Psoas muscle (tissue), 8 donors: ENCODE measurements around the gene IRX5. TPM values are rescaled to one million over a fixed set of nuclear protein-coding genes. Genes with fewer than 3 reads are reported as not detected.
A peak's percentile ranks its signal among the peaks of the same experiment; 100 is the strongest.

ENCODE experiments used
- ATAC-seq, 4 donors: fragments of 200-7000 bp; cut with Tn5 transposase; one replicate each; pipeline ENCODE4 v1.9.1; 2020; ENCODE audit warnings: moderate library complexity in 3 of 4, mild to moderate bottlenecking in 2 of 4
- DNase-seq, 2 donors: peaks; one replicate each; pipeline ENCODE4 v3.0.0-alpha.2; 2020
- H3K27ac ChIP-seq: fragments of 200-600 bp; one replicate; pipeline ENCODE4 v1.8.0; 2022
- H3K27me3 ChIP-seq, 3 donors: fragments of 200-600 bp in 1 of 3; one replicate each; pipeline versions ENCODE4 v1.6.1 to v1.8.0; 2013 to 2022; ENCODE audit warnings: low read length in 2 of 3, mild to moderate bottlenecking in 2 of 3, moderate library complexity in 1 of 3; ENCODE audit not compliant: insufficient read depth in 3 of 3
- H3K36me3 ChIP-seq, 2 donors: fragments of 200-600 bp in 1 of 2; one replicate each; pipeline versions ENCODE4 v1.6.1 to v1.8.0; 2013 to 2022; ENCODE audit warnings: low read depth in 1 of 2, mild to moderate bottlenecking in 1 of 2, moderate library complexity in 1 of 2; ENCODE audit not compliant: insufficient read depth in 1 of 2
- H3K4me1 ChIP-seq: fragments of 200-600 bp; one replicate; pipeline ENCODE4 v1.8.0; 2022
- H3K4me3 ChIP-seq: fragments of 200-600 bp; one replicate; pipeline ENCODE4 v1.8.0; 2022; ENCODE audit warnings: mild to moderate bottlenecking
- H3K9me3 ChIP-seq: fragments of 200-600 bp; one replicate; pipeline ENCODE4 v1.8.0; 2022
- CTCF ChIP-seq: fragments of 200-600 bp; IDR thresholded peaks from one replicate; pipeline ENCODE4 v1.8.0; 2022; ENCODE audit warnings: antibody characterized with exemption
- WGBS, 3 donors: extraction: QIAGEN DNeasy Blood & Tissue Kit; methylation state at CpG; one replicate each; pipeline versions ENCODE4 v1.1.6 to v1.1.7; 2013; 5-methylcytosine and 5-hydroxymethylcytosine counted together
- intact Hi-C, 2 donors: fragments of 100-400 bp; cut with DNase I; formaldehyde crosslinking; loops; one replicate each; pipeline versions ENCODE4 v1.11.0 to v1.14.2; 2022
- polyA plus RNA-seq, 3 donors: library from polyadenylated mRNA; stranded (reverse); fragments of 200-250 nt; gene quantifications; one replicate each; pipeline ENCODE4 v1.2.3, GENCODE V29; 2013
- total RNA-seq, 4 donors: library from RNA; stranded (reverse); fragmentation: NEBNext Ultra II Directional in 2 of 4; extraction: Animal tissue kit (Norgen Biotek cat#: 25700) in 2 of 4; gene quantifications; one replicate each; pipeline versions ENCODE4 v1.2.1 to v1.2.4, GENCODE V29; 2021 to 2023
- donor health status: healthy with polysubstance abuse.
- donor health status: DM: no; HTN: no; CAD: no; lungs with moderate emphysema.
- donor health status: Bipolar disorder and iron deficiency.
- donor health status: healthy.
- donor health status: DM: yes; HTN: yes; CAD: no.
- donor health status: DM: no; HTN: no; CAD: no.
- donor health status: DM: no; HTN: no; CAD: no.
- donor health status: DM: yes; HTN: yes; CAD: no.

The IRX5 gene
- total and polyA plus RNA-seq, 7 donors: 0.56 to 13.0 (median 5.9) TPM

GRCh38 chr16:54903047-54903446 lies 27.6 kb upstream of the IRX5 start:
- intact Hi-C loops: no loop called here
- Histone ChIP-seq H3K4me1 (no peaks in the 10 kb centered on the region), H3K4me3 (no peak overlapping the region), H3K27me3 (no peaks in the 10 kb centered on the region), H3K9me3 (no peaks in the 10 kb centered on the region), H3K27ac (no peak overlapping the region), H3K36me3 (no peaks in the 10 kb centered on the region)
- DNase-seq (no peak), ATAC-seq (no peak)
- TF ChIP-seq CTCF: no peak
- 94 to 98% (median 98%) methylated on average over 2 of the region's 2 CpGs for WGBS, 3 donors

- DNase-seq: no peak
- H3K27me3 ChIP-seq: no peaks in the 10 kb centered on the region
- ATAC-seq: no peak
- intact Hi-C loops: no loop called here
- no peak for TF ChIP-seq CTCF
- no peak overlapping the region for H3K4me3 ChIP-seq
- H3K9me3 ChIP-seq: no peaks in the 10 kb centered on the region
- no peaks in the 10 kb centered on the region for H3K36me3 ChIP-seq
- H3K27ac ChIP-seq: no peak overlapping the region
- H3K4me1 ChIP-seq: no peaks in the 10 kb centered on the region
- 80 to 86% (median 85%) methylated on average over 5 of the region's 5 CpGs for WGBS, 3 donors
Observed at GRCh38 chr16:54911079-54911478, 19.6 kb upstream of the IRX5 start.

- 63 to 76% (median 64%) methylated on average over 2 of the region's 2 CpGs for WGBS, 3 donors
- Histone ChIP-seq H3K4me3 (no peak overlapping the region), H3K36me3 (peaks cover 0 to 3% of the 10 kb centered on the region in 2 donors), H3K27me3 (no peaks in the 10 kb centered on the region), H3K4me1 (no peaks in the 10 kb centered on the region), H3K27ac (no peak overlapping the region), H3K9me3 (no peaks in the 10 kb centered on the region)
- intact Hi-C loops: no loop called here
- DNase-seq (no peak), ATAC-seq (no peak)
- TF ChIP-seq CTCF: no peak
Observed at GRCh38 chr16:54912720-54913119, 17.9 kb upstream of the IRX5 start.

GRCh38 chr16:54921206-54921824 lies 9.3 kb upstream of the IRX5 start:
- H3K4me3 ChIP-seq: no peak overlapping the region
- no peaks in the 10 kb centered on the region for H3K27me3 ChIP-seq
- peak in 3 of 4 donors; percentile 56 to 71 (median 68) for ATAC-seq
- 59 to 81% (median 68%) methylated on average over 3 of the region's 3 CpGs for WGBS, 3 donors
- H3K27ac ChIP-seq: peak overlapping the region; percentile 97
- H3K9me3 ChIP-seq: no peaks in the 10 kb centered on the region
- TF ChIP-seq CTCF: no peak
- intact Hi-C loops: loop anchor here in 1 of 2 donors (5.0 kb wide), 1 partner anchor 104 kb away; no protein-coding TSS in a partner anchor
- peaks cover 0 to 8% of the 10 kb centered on the region in 2 donors for H3K36me3 ChIP-seq
- DNase-seq: no peak
- H3K4me1 ChIP-seq: peaks cover 55% of the 10 kb centered on the region
